Measurements from ENCODE around the gene CYTH3.
"Not testable (repeated sequence)": the region's sequence is repeated elsewhere in the genome, so short reads cannot be mapped to it uniquely, and the experiment has no call there.

CYTH3 gene

DNA sequence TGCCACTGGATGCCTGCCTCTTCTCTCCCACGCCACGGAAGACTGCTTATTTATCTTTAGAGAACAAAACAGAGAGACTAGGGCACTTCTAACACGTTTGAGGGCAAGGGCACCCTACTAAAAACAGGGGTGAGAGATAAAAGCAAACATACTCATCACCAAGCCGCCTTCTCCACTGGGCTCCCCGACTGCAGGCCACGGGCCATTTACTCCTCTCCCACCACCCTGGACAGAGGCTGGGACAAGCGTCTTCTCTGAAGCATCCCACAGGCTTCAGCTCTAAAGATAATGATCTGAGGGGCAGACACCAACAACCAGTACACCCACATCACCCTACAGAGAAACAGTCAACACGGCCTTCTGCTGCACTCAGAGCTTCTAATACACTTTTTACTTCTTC is 78.7 kb downstream of the CYTH3 start:
- DNase-seq (ENCODE audit: low read depth): no peak

DNA sequence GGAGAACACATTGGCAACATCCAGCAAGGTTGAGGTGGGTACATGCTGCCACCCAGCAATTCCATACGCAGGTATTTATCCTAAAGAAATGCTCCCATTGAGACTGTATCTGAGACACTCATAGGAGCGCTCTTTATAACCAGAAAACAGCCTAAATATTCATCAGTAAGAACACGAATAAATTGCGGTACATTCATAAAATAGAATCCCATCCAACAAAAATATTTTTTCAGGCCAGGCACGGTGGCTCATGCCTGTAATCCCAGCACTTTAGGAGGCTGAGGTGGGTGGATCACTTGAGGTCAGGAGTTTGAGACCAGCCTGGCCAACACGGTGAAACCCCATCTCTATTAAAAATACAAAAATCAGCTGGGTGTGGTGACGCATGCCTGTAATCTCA is 81.9 kb downstream of the CYTH3 start:
- H3K4me3 ChIP-seq (ENCODE audit: low read depth, low read length); DNase-seq (ENCODE audit: low read depth): not testable (repeated sequence)

More for the DNA sequence above, 78.7 kb downstream of the CYTH3 start:
- no peak overlapping the region for H3K4me3 ChIP-seq (ENCODE audit: low read depth, low read length)
- TF ChIP-seq, protein P1, sequence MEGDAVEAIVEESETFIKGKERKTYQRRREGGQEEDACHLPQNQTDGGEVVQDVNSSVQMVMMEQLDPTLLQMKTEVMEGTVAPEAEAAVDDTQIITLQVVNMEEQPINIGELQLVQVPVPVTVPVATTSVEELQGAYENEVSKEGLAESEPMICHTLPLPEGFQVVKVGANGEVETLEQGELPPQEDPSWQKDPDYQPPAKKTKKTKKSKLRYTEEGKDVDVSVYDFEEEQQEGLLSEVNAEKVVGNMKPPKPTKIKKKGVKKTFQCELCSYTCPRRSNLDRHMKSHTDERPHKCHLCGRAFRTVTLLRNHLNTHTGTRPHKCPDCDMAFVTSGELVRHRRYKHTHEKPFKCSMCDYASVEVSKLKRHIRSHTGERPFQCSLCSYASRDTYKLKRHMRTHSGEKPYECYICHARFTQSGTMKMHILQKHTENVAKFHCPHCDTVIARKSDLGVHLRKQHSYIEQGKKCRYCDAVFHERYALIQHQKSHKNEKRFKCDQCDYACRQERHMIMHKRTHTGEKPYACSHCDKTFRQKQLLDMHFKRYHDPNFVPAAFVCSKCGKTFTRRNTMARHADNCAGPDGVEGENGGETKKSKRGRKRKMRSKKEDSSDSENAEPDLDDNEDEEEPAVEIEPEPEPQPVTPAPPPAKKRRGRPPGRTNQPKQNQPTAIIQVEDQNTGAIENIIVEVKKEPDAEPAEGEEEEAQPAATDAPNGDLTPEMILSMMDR (IDR thresholded peaks at IDR 0.05; ENCODE audit: low read depth, low read length, missing control alignments): no peak

DNA sequence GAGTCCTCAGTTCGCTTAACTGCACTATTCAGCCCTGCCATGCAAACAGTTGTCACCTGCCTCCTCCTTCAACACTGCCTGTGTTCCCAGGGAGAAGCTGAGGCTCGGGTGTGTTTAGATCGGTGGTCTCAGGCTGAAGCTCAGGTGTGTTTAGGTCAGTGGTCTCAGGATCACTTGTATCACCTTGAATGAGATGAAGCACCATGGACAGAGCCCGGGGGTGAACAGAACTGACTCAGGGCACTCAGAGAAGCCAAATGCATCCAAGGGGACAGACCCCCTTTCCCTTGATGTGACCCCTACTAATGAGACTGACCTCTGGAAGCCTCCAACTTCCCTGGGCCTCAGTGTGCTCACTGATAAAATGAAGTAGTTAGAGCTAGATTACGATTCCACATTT is 84.0 kb downstream of the CYTH3 start:
- H3K4me3 ChIP-seq (ENCODE audit: low read depth, low read length): no peak overlapping the region
- TF ChIP-seq, protein P1 (IDR thresholded peaks at IDR 0.05; ENCODE audit: low read depth, low read length, missing control alignments): no peak
- no peak for DNase-seq (ENCODE audit: low read depth)

GRCh38 chr7:6186577-6186976 is 85.8 kb downstream of the CYTH3 start:
- TF ChIP-seq, protein P1 (IDR thresholded peaks at IDR 0.05; ENCODE audit: low read depth, low read length, missing control alignments): no peak
- H3K4me3 ChIP-seq (ENCODE audit: low read depth, low read length): no peak overlapping the region
- DNase-seq (ENCODE audit: low read depth): no peak

- TF ChIP-seq, protein P1 (IDR thresholded peaks at IDR 0.05; ENCODE audit: low read depth, low read length, missing control alignments): no peak
- no peak overlapping the region for H3K4me3 ChIP-seq (ENCODE audit: low read depth, low read length)
- no peak for DNase-seq (ENCODE audit: low read depth)
These were observed 89.4 kb downstream of the CYTH3 start for GRCh38 chr7:6182993-6183392.

- DNase-seq (ENCODE audit: low read depth): no peak
- TF ChIP-seq, protein P1 (IDR thresholded peaks at IDR 0.05; ENCODE audit: low read depth, low read length, missing control alignments): no peak
These were observed 91.3 kb downstream of the CYTH3 start for GRCh38 chr7:6181136-6181535.

DNA sequence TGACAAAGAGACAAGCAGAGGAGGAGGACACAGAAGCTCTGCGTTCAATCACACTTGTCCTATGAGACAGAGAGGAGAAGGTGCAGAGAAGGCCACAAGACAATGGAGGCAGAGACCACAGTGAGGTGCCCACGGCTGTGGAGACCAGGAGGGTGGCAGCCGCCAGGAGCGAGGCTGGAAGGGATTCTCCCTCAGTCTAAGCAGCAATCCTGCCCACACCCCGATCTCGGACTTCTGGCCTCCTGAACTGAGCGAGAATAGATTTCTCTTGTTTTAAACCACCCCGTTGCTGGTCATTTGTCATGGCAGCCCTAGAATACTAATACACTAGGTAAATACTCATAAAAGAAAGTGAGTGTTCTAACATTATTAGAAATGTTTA is 92.1 kb downstream of the CYTH3 start:
- no peak for DNase-seq (ENCODE audit: low read depth)
- TF ChIP-seq, protein P1 (IDR thresholded peaks at IDR 0.05; ENCODE audit: low read depth, low read length, missing control alignments): no peak
- no peak overlapping the region for H3K4me3 ChIP-seq (ENCODE audit: low read depth, low read length)

More at GRCh38 chr7:6181136-6181535, 91.3 kb downstream of the CYTH3 start:
- H3K4me3 ChIP-seq (ENCODE audit: low read depth, low read length): no peak overlapping the region

All from GM12864 (cell line).